ENCODE results near the gene RTL10.

DNA sequence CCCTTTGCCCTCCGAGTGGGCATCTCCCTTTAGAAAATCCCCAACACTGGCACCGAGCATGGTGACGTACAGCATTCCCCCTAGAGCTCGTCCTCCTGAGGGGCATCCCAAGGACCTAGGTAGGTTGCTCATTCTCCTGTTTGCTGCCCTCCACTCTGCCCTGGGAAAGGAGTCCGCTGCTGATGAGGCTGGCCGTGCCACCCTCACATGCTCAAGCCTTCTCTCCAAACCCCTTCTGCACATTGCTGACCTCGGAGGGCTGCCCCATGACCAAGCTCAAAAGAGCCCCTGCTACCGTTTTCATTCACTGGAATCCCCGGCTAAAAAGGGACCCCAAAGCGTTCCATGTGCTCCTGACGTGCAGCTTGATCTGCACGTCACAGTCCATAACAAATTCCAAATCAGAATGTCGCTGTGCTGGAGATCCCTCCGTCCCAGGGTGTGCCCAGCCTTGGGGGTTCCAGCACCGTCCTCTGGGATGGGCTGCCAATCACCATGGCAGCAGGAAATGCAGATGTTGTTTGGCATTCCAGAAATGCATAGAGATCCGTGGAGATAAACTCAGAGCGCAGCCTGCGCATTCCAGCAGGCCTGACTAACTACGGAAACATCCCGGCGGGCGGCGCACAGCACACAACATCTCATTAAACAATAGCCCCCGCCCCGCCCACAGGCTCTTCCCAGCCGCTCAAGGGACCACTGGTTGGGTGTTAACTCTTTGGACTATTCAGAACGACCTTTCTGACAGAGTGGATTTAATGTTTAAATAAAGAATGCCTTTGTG lies 26.3 kb upstream of the RTL10 start:
- TF ChIP-seq SIN3A (IDR thresholded peaks at IDR 0.05; ENCODE audit: borderline replicate concordance, insufficient read depth, low read length) (peak; percentile 77; the same call in 1 of the 2 replicates), POLR2AphosphoS5 (IDR thresholded peaks at IDR 0.05; ENCODE audit: low read depth, low read length) (no peak), TAF1 (IDR thresholded peaks at IDR 0.05; ENCODE audit: borderline replicate concordance, insufficient read depth, low read length) (0 out of 2 replicates have a peak, but pooled peaks have one; percentile 22)
- TF ChIP-seq, protein P1, sequence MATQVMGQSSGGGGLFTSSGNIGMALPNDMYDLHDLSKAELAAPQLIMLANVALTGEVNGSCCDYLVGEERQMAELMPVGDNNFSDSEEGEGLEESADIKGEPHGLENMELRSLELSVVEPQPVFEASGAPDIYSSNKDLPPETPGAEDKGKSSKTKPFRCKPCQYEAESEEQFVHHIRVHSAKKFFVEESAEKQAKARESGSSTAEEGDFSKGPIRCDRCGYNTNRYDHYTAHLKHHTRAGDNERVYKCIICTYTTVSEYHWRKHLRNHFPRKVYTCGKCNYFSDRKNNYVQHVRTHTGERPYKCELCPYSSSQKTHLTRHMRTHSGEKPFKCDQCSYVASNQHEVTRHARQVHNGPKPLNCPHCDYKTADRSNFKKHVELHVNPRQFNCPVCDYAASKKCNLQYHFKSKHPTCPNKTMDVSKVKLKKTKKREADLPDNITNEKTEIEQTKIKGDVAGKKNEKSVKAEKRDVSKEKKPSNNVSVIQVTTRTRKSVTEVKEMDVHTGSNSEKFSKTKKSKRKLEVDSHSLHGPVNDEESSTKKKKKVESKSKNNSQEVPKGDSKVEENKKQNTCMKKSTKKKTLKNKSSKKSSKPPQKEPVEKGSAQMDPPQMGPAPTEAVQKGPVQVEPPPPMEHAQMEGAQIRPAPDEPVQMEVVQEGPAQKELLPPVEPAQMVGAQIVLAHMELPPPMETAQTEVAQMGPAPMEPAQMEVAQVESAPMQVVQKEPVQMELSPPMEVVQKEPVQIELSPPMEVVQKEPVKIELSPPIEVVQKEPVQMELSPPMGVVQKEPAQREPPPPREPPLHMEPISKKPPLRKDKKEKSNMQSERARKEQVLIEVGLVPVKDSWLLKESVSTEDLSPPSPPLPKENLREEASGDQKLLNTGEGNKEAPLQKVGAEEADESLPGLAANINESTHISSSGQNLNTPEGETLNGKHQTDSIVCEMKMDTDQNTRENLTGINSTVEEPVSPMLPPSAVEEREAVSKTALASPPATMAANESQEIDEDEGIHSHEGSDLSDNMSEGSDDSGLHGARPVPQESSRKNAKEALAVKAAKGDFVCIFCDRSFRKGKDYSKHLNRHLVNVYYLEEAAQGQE (IDR thresholded peaks at IDR 0.05; ENCODE audit: insufficient read depth in 1 of 2, low read depth in 2 of 2, low read length in 2 of 2): no peak
